HCT116 (cell line): ENCODE measurements around the gene TMEM204.

Experiments used
- CEBPB ChIP-seq: IDR thresholded peaks from 2 replicates; pipeline ENCODE4 v1.6.1; 2012; ENCODE audit warnings: low read depth
- CTCF ChIP-seq, 3 experiments: fragments of 200-600 bp in 1 of 3; sonication (generic) in 1 of 3; IDR thresholded peaks in 2 of 3; conservative IDR thresholded peaks in 1 of 3; 2 replicates each; pipeline ENCODE4 v1.5.1; 2012 to 2017; ENCODE audit warnings: low read depth in 2 of 3, low read length in 2 of 3, antibody characterized with exemption in 1 of 3, borderline replicate concordance in 1 of 3, control low read depth in 1 of 3, mild to moderate bottlenecking in 1 of 3, mixed read lengths in 1 of 3, mixed run types in 1 of 3, moderate library complexity in 1 of 3; ENCODE audit not compliant: insufficient read depth in 1 of 3
- EZH2 ChIP-seq: fragments of 200-600 bp; sonication (generic); IDR thresholded peaks from 2 replicates; pipeline ENCODE4 v1.6.1; 2017; ENCODE audit warnings: antibody characterized with exemption, mixed run types
- POLR2A ChIP-seq: IDR thresholded peaks from 2 replicates; pipeline ENCODE4 v1.7.0; 2011; ENCODE audit warnings: borderline replicate concordance; ENCODE audit not compliant: insufficient read depth, insufficient read length; ENCODE audit errors: extremely low read depth
- POLR2AphosphoS5 ChIP-seq: IDR thresholded peaks from 2 replicates; pipeline ENCODE4 v1.6.1; 2011; ENCODE audit warnings: mild to moderate bottlenecking, low read depth, low read length, moderate library complexity
- REST ChIP-seq: IDR thresholded peaks from 2 replicates; pipeline ENCODE4 v1.6.1; 2012; ENCODE audit warnings: low read depth
- SIN3A ChIP-seq: IDR thresholded peaks from 2 replicates; pipeline ENCODE4 v1.6.1; 2012; ENCODE audit warnings: low read depth
- TF ChIP-seq, protein P1 (sequence below): IDR thresholded peaks from 2 replicates; pipeline ENCODE4 v1.6.1; 2012

DNA sequence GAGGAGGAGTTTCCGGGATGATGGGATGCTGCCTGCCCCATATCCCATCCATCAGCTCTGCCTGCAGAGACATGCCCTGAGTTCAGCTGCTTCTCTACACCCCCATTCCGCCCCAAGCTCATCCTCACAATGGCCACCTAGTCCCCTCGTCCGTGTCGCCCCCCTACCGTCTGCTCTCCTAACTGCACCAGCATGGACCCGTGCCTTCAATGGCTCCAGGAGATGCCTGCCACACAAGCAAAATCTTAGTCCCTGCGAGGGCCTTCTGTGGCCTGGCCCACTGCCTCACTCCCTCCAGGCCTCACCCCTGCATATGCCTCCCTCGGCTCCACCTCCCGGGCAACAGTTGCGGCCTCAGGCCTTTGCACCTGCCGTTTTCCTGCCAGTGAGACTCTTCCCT, 42.1 kb upstream of the TMEM204 start:
- TF ChIP-seq, protein P1, sequence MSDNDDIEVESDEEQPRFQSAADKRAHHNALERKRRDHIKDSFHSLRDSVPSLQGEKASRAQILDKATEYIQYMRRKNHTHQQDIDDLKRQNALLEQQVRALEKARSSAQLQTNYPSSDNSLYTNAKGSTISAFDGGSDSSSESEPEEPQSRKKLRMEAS, result no peak
- TF ChIP-seq REST (no peak), EZH2 (no peak), CTCF (IDR thresholded peaks at IDR 0.05 in 2 of 3, conservative IDR thresholded peaks at IDR 0.05 in 1 of 3; ENCODE audit: borderline replicate concordance in 1 of 3, insufficient read depth in 1 of 3, low read depth in 2 of 3, low read length in 2 of 3) (no peak), POLR2AphosphoS5 (no peak), POLR2A (no peak), CEBPB (no peak), SIN3A (no peak)
